OCI-LY7 (cell line): ENCODE results near the gene LRRC72. TPM values are rescaled to one million over a fixed set of nuclear protein-coding genes. Genes with fewer than 3 reads are reported as not detected.

ENCODE experiments used
- BruUV-seq: library from RNA; stranded (reverse); fragments of 400-500 nt; replicated peaks from 2 replicates; lab custom pipeline; 2021; lab: Mats Ljungman, UMichigan
- CTCF ChIA-PET: fragments of 300-600 bp; sonication (Branson Sonifier 250); formaldehyde crosslinking; loops from one replicate; lab custom pipeline; 2022; ENCODE audit warnings: antibody characterized with exemption; ENCODE audit not compliant: unreplicated experiment; lab: Charles Lee
- POLR2A ChIA-PET: fragments of 300-600 bp; sonication (Branson Sonifier 250); formaldehyde crosslinking; loops from one replicate; lab custom pipeline; 2022; ENCODE audit warnings: antibody characterized with exemption; lab: Charles Lee
- DNase-seq: peaks from one replicate; pipeline ENCODE4 v3.0.0-alpha.2; 2015; ENCODE audit warnings: low spot score
- H2AFZ ChIP-seq: fragments of 200-600 bp; sonication (generic), shearing (Covaris generic); 2 replicates; pipeline ENCODE4 v1.6.1; 2014; ENCODE audit warnings: mild to moderate bottlenecking, antibody characterized with exemption, low read length, moderate library complexity
- H3K27ac ChIP-seq: fragments of 200-600 bp; sonication (generic); 2 replicates; pipeline ENCODE4 v1.5.1; 2014; ENCODE audit warnings: mixed run types, low read depth, mild to moderate bottlenecking, moderate library complexity, low read length, inconsistent platforms; ENCODE audit not compliant: poor library complexity, severe bottlenecking
- H3K36me3 ChIP-seq: fragments of 200-600 bp; sonication (generic); 2 replicates; pipeline ENCODE4 v1.6.1; 2014; ENCODE audit warnings: mild to moderate bottlenecking, antibody characterized with exemption, low read length, moderate library complexity, mixed read lengths; ENCODE audit not compliant: insufficient read depth
- H3K4me1 ChIP-seq: fragments of 200-600 bp; sonication (generic); 2 replicates; pipeline ENCODE4 v1.5.1; 2014; ENCODE audit warnings: mild to moderate bottlenecking, low read length; ENCODE audit not compliant: insufficient read depth, poor library complexity, severe bottlenecking
- H3K4me2 ChIP-seq: fragments of 200-600 bp; sonication (generic); 2 replicates; pipeline ENCODE4 v1.6.1; 2014; ENCODE audit warnings: mild to moderate bottlenecking, low read length
- H3K4me3 ChIP-seq: fragments of 200-600 bp; sonication (generic); 2 replicates; pipeline ENCODE4 v1.5.1; 2014; ENCODE audit warnings: mild to moderate bottlenecking, low read depth, low read length; ENCODE audit not compliant: poor library complexity, severe bottlenecking
- H3K79me2 ChIP-seq: fragments of 200-600 bp; sonication (generic); 2 replicates; pipeline ENCODE4 v1.6.1; 2016; ENCODE audit warnings: low read depth, mild to moderate bottlenecking, low read length, moderate library complexity, mixed read lengths; ENCODE audit not compliant: insufficient read depth
- H3K9me2 ChIP-seq: fragments of 200-600 bp; sonication (generic); 2 replicates; pipeline ENCODE4 v1.6.1; 2016; ENCODE audit warnings: mild to moderate bottlenecking, low read length, mixed read lengths; ENCODE audit not compliant: insufficient read depth
- H3K9me3 ChIP-seq: fragments of 200-600 bp; sonication (generic); 2 replicates; pipeline ENCODE4 v1.6.1; 2014; ENCODE audit warnings: mild to moderate bottlenecking, mixed run types, low read length, mixed read lengths
- H4K20me1 ChIP-seq: fragments of 200-600 bp; sonication (generic); 2 replicates; pipeline ENCODE4 v1.6.1; 2014; ENCODE audit warnings: mild to moderate bottlenecking, antibody characterized with exemption, low read length, moderate library complexity, mixed read lengths; ENCODE audit not compliant: insufficient read depth
- EZH2phosphoT487 ChIP-seq: fragments of 200-600 bp; sonication (generic); IDR thresholded peaks from 2 replicates; pipeline ENCODE4 v1.6.1; 2018; ENCODE audit warnings: low read depth, borderline replicate concordance, mild to moderate bottlenecking, mixed run types, antibody characterized with exemption, low read length, moderate library complexity, mixed read lengths
- intact Hi-C: fragments of 100-400 bp; cut with micrococcal nuclease; formaldehyde crosslinking; loops from one replicate; pipeline ENCODE4 v1.10.0; 2022; ENCODE audit not compliant: unreplicated experiment
- total RNA-seq, 2 experiments: library from RNA; depleted of rRNA in 1 of 2; stranded (reverse); fragments of >200 nt in 1 of 2; shearing (Covaris generic) in 1 of 2; gene quantifications; 2 replicates each; pipeline ENCODE4 v1.2.3, GENCODE V29; 2014 to 2022
- TF ChIP-seq, protein P1 (sequence below): fragments of 200-600 bp; sonication (generic); conservative IDR thresholded peaks from 2 replicates; pipeline ENCODE4 v1.5.1; 2014; ENCODE audit warnings: mild to moderate bottlenecking, antibody characterized with exemption, low read length, moderate library complexity, mixed read lengths

The LRRC72 gene
- total RNA-seq, 2 experiments from 2014 or later: not detected

DNA sequence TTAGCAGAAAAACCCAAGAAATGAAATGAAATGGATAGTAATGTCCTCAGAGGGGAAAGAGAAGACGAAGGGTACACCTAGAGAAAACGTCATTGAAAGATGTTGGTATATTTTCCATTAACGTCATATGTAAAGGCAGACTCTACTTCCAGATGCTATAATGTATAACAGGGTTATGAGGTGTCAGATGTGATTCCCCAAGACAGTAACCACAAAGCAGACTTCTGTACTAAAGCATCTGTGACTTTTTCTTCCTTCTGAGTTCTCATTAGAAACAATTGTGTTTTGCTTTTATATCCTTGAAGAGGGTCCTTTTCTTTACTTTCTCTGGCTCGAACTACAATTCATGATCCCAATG is 37.4 kb downstream of the LRRC72 start:
- CTCF ChIA-PET: interaction anchor here (1.6 kb wide), 1 partner anchor 20 kb away, joined by 6 read pairs; no protein-coding TSS in a partner anchor
- Histone ChIP-seq H3K36me3 (no peaks in the 10 kb centered on the region), H3K9me2 (no peaks in the 10 kb centered on the region), H3K4me2 (peak overlapping the region; percentile 41), H3K4me3 (no peak overlapping the region), H3K4me1 (no peaks in the 10 kb centered on the region), H3K27ac (no peak overlapping the region), H4K20me1 (no peaks in the 10 kb centered on the region), H3K79me2 (no peaks in the 10 kb centered on the region), H2AFZ (peak overlapping the region; percentile 42; the same call in 1 of the 2 replicates), H3K9me3 (no peaks in the 10 kb centered on the region)
- DNase-seq: no peak
- BruUV-seq: no TSS peak
- POLR2A ChIA-PET: interaction anchor here (0.7 to 1.5 kb wide), 5 partner anchors 9 to 367 kb away, joined by 3 to 7 read pairs (median 3); no protein-coding TSS in a partner anchor
- TF ChIP-seq EZH2phosphoT487: no peak
- TF ChIP-seq, protein P1, sequence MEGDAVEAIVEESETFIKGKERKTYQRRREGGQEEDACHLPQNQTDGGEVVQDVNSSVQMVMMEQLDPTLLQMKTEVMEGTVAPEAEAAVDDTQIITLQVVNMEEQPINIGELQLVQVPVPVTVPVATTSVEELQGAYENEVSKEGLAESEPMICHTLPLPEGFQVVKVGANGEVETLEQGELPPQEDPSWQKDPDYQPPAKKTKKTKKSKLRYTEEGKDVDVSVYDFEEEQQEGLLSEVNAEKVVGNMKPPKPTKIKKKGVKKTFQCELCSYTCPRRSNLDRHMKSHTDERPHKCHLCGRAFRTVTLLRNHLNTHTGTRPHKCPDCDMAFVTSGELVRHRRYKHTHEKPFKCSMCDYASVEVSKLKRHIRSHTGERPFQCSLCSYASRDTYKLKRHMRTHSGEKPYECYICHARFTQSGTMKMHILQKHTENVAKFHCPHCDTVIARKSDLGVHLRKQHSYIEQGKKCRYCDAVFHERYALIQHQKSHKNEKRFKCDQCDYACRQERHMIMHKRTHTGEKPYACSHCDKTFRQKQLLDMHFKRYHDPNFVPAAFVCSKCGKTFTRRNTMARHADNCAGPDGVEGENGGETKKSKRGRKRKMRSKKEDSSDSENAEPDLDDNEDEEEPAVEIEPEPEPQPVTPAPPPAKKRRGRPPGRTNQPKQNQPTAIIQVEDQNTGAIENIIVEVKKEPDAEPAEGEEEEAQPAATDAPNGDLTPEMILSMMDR: no peak
- intact Hi-C loops: loop anchor here (2.0 to 10.0 kb wide), 3 partner anchors 131 to 449 kb away; no protein-coding TSS in a partner anchor

GRCh38 chr7:16564909-16565426 is 38.3 kb downstream of the LRRC72 start:
- intact Hi-C loops: loop anchor here (2.0 to 10.0 kb wide), 3 partner anchors 132 to 450 kb away; no protein-coding TSS in a partner anchor

More at GRCh38 chr7:16564909-16565426, 38.3 kb downstream of the LRRC72 start:
- peak; percentile 52 for DNase-seq
- no peak overlapping the region for H3K4me3 ChIP-seq
- H3K79me2 ChIP-seq: no peaks in the 10 kb centered on the region
- no TSS peak for BruUV-seq
- TF ChIP-seq, protein P1: peak; percentile 87
- no peak for TF ChIP-seq EZH2phosphoT487
- no peak overlapping the region for H3K27ac ChIP-seq
- POLR2A ChIA-PET: interaction anchor here (0.7 to 1.5 kb wide), 6 partner anchors 10 to 368 kb away, joined by 3 to 7 read pairs (median 3); no protein-coding TSS in a partner anchor
- no peaks in the 10 kb centered on the region for H3K36me3 ChIP-seq
- H2AFZ ChIP-seq: no peak overlapping the region
- CTCF ChIA-PET: interaction anchor here (0.5 to 1.6 kb wide), 3 partner anchors 21 to 114 kb away, joined by 3 to 6 read pairs (median 3); no protein-coding TSS in a partner anchor
- no peaks in the 10 kb centered on the region for H3K4me1 ChIP-seq
- H3K9me2 ChIP-seq: no peaks in the 10 kb centered on the region
- H3K4me2 ChIP-seq: no peak overlapping the region
- no peaks in the 10 kb centered on the region for H3K9me3 ChIP-seq
- no peaks in the 10 kb centered on the region for H4K20me1 ChIP-seq
